Measurements from ENCODE around the gene PIH1D1. TPM values are rescaled to one million over a fixed set of nuclear protein-coding genes. Genes with fewer than 3 reads are reported as not detected.

Gene PIH1D1
- total and polyA plus RNA-seq, 2 experiments from 2014 or later: 103 to 164 TPM

GRCh38 chr19:49498475-49498874 lies 46.9 kb upstream of the PIH1D1 start:
- peak overlapping the region; percentile 99 for H3K27ac ChIP-seq (ENCODE audit: low read depth)
- H3K79me2 ChIP-seq (replicated peaks; ENCODE audit: insufficient read depth): peaks cover 26% of the 10 kb centered on the region
- H3K4me3 ChIP-seq: peak overlapping the region; percentile 100
- no peak for ATAC-seq
- peaks cover 48% of the 10 kb centered on the region for H3K4me1 ChIP-seq (ENCODE audit: insufficient read depth)
- Mint-ChIP-seq H3K36me3 (ENCODE audit: low read depth) (peaks cover 45% of the 10 kb centered on the region), H3K27me3 (ENCODE audit: insufficient read depth, low read depth, poor library complexity) (peaks cover 48% of the 10 kb centered on the region), H3K4me1 (peaks cover 34% of the 10 kb centered on the region), H3K4me3 (peak overlapping the region; percentile 94), H3K9me3 (peaks cover 6% of the 10 kb centered on the region; the same call in 1 of the 3 replicates), H3K27ac (no peak overlapping the region; the same call in none of the 2 replicates)
- peaks cover 58% of the 10 kb centered on the region for H3F3A ChIP-seq (replicated peaks; ENCODE audit: low read depth)
- H4K20me1 ChIP-seq (replicated peaks; ENCODE audit: insufficient read depth): peaks cover 19% of the 10 kb centered on the region
- H3K36me3 ChIP-seq (ENCODE audit: insufficient read depth): peaks cover 24% of the 10 kb centered on the region
- no peaks in the 10 kb centered on the region for H3K27me3 ChIP-seq (ENCODE audit: insufficient read depth)
- H3K9me2 ChIP-seq (ENCODE audit: insufficient read depth): no peaks in the 10 kb centered on the region
- no peak overlapping the region for H2AFZ ChIP-seq
- TF ChIP-seq STAT1 (IDR thresholded peaks at IDR 0.05; ENCODE audit: unreplicated experiment) (no peak), CTCF (conservative IDR thresholded peaks at IDR 0.05; ENCODE audit: low read depth in 2 of 2) (no peak), ZNF462 (CRISPR knock-in tag; IDR thresholded peaks at IDR 0.05) (no peak), JUNB (IDR thresholded peaks at IDR 0.05; ENCODE audit: unreplicated experiment) (no peak), CREB1 (CRISPR knock-in tag; IDR thresholded peaks at IDR 0.05; ENCODE audit: low read depth) (no peak), POLR2AphosphoS5 (IDR thresholded peaks at IDR 0.05; ENCODE audit: low read depth) (no peak), ETS1 (IDR thresholded peaks at IDR 0.05) (no peak), EZH2phosphoT487 (IDR thresholded peaks at IDR 0.05; ENCODE audit: unreplicated experiment) (no peak), NANOG (IDR thresholded peaks at IDR 0.05; ENCODE audit: borderline replicate concordance) (no peak), EZH2 (IDR thresholded peaks at IDR 0.05; ENCODE audit: low read depth, unreplicated experiment) (no peak), REST (IDR thresholded peaks at IDR 0.05; ENCODE audit: unreplicated experiment) (no peak), ZNF114 (CRISPR knock-in tag; IDR thresholded peaks at IDR 0.05) (no peak), ZNF331 (CRISPR knock-in tag; IDR thresholded peaks at IDR 0.05; ENCODE audit: low read depth) (no peak)
- DNase-seq (ENCODE audit: low spot score): no peak
- H3K4me2 ChIP-seq: peak overlapping the region; percentile 100; the same call in 1 of the 2 replicates

All from GM23338 (cell line).